Lung (tissue), 12 donors: Measurements from ENCODE around the gene PDHX. TPM values are rescaled to one million over a fixed set of nuclear protein-coding genes. Genes with fewer than 3 reads are reported as not detected.
A peak's percentile ranks its signal among the peaks of the same experiment; 100 is the strongest.

ENCODE experiments used
- ATAC-seq: fragments of 200-7000 bp; cut with Tn5 transposase; one replicate; pipeline ENCODE4 v1.9.1; 2020; ENCODE audit warnings: moderate number of reproducible peaks; ENCODE audit not compliant: insufficient read depth, low FRiP score
- DNase-seq, 3 donors: peaks; one replicate each; pipeline ENCODE4 v3.0.0-alpha.2; 2013 to 2017
- H3K27ac ChIP-seq, 2 donors: one replicate each; pipeline ENCODE4 v1.5.1; 2013; ENCODE audit warnings: mild to moderate bottlenecking in 2 of 2, moderate library complexity in 2 of 2, control low read depth in 1 of 2, inconsistent platforms in 1 of 2, low read depth in 1 of 2, low read length in 1 of 2
- H3K27me3 ChIP-seq, 3 donors: one replicate each; pipeline ENCODE4 v1.5.1; 2013; ENCODE audit warnings: low read length in 2 of 3; ENCODE audit not compliant: control insufficient read depth in 3 of 3, insufficient read depth in 3 of 3
- H3K36me3 ChIP-seq, 4 donors: one replicate each; pipeline ENCODE4 v1.5.1; 2013; ENCODE audit warnings: low read length in 4 of 4, mild to moderate bottlenecking in 1 of 4, moderate library complexity in 1 of 4; ENCODE audit not compliant: control insufficient read depth in 4 of 4, insufficient read depth in 4 of 4
- H3K4me1 ChIP-seq, 5 donors: one replicate each; pipeline ENCODE4 v1.5.1; 2013; ENCODE audit warnings: low read length in 5 of 5, mild to moderate bottlenecking in 2 of 5, moderate library complexity in 1 of 5; ENCODE audit not compliant: control insufficient read depth in 5 of 5, insufficient read depth in 5 of 5
- H3K4me3 ChIP-seq: one replicate; pipeline ENCODE4 v1.5.1; 2013; ENCODE audit warnings: mild to moderate bottlenecking, control low read depth, moderate library complexity
- H3K9ac ChIP-seq, 2 donors: one replicate each; pipeline ENCODE4 v1.5.1; 2013; ENCODE audit warnings: low read length in 2 of 2, control low read depth in 1 of 2; ENCODE audit not compliant: insufficient read depth in 1 of 2
- H3K9me3 ChIP-seq, 4 donors: one replicate each; pipeline ENCODE4 v1.5.1; 2013; ENCODE audit warnings: low read length in 3 of 4, mild to moderate bottlenecking in 1 of 4, moderate library complexity in 1 of 4; ENCODE audit not compliant: control insufficient read depth in 4 of 4, insufficient read depth in 3 of 4
- CTCF ChIP-seq: IDR thresholded peaks from 2 replicates; pipeline ENCODE4 v1.5.1; 2012; ENCODE audit warnings: mild to moderate bottlenecking; ENCODE audit errors: control extremely low read depth, extremely low read depth
- WGBS, 2 donors: extraction: QIAGEN DNeasy Blood & Tissue Kit; methylation state at CpG; one replicate each; pipeline ENCODE4 v1.1.7; 2013; 5-methylcytosine and 5-hydroxymethylcytosine counted together
- polyA plus RNA-seq, 2 donors: library from polyadenylated mRNA; stranded (reverse); fragments of 200-250 nt; gene quantifications; one replicate each; pipeline ENCODE4 v1.2.1, GENCODE V29; 2013
- total RNA-seq, 2 donors: library from RNA; depleted of rRNA in 1 of 2; stranded (reverse); fragments of >200 nt in 1 of 2; gene quantifications; one replicate each; pipeline ENCODE4 v1.2.1, GENCODE V29; 2014 to 2021
- donor health status: control.
- donor health status: control.
- donor health status: Bipolar disorder and iron deficiency.
- donor health status: healthy.
- donor health status: DM: yes; HTN: yes; CAD: no.

PDHX gene
- total and polyA plus RNA-seq, 4 donors, result 18.5 to 37.5 (median 23.8) TPM

GRCh38 chr11:35003186-35003585 is 86.8 kb downstream of the PDHX start:
- no peaks in the 10 kb centered on the region for H3K27me3 ChIP-seq
- no peaks in the 10 kb centered on the region for H3K36me3 ChIP-seq
- DNase-seq, result no peak
- no peaks in the 10 kb centered on the region for H3K9me3 ChIP-seq
- H3K4me1 ChIP-seq, result peaks cover 0 to 4% (median 0%) of the 10 kb centered on the region in 5 donors
- no peak for ATAC-seq
- no peak for TF ChIP-seq CTCF
- H3K4me3 ChIP-seq, result no peak overlapping the region
- WGBS, 2 donors, result 0 to 22% methylated on average over 1 of the region's 1 CpG
- H3K9ac ChIP-seq, result no peak overlapping the region
- H3K27ac ChIP-seq, result no peak overlapping the region

GRCh38 chr11:35003658-35004057 is 87.2 kb downstream of the PDHX start:
- Histone ChIP-seq H3K9me3 (no peaks in the 10 kb centered on the region), H3K27me3 (no peaks in the 10 kb centered on the region), H3K4me3 (no peak overlapping the region), H3K36me3 (no peaks in the 10 kb centered on the region), H3K27ac (no peak overlapping the region), H3K4me1 (peaks cover 0 to 4% (median 0%) of the 10 kb centered on the region in 5 donors), H3K9ac (no peak overlapping the region)
- TF ChIP-seq CTCF, result no peak
- ATAC-seq, result no peak
- 73 to 79% methylated on average over 3 of the region's 3 CpGs for WGBS, 2 donors
- DNase-seq, result no peak

GRCh38 chr11:35005141-35005780 is 88.8 kb downstream of the PDHX start:
- no peak overlapping the region for H3K27ac ChIP-seq
- WGBS, 2 donors, result 74 to 88% methylated on average over 4 of the region's 4 CpGs

More at GRCh38 chr11:35005141-35005780, 88.8 kb downstream of the PDHX start:
- Histone ChIP-seq H3K4me3 (no peak overlapping the region), H3K36me3 (no peaks in the 10 kb centered on the region), H3K4me1 (no peaks in the 10 kb centered on the region), H3K9me3 (no peaks in the 10 kb centered on the region), H3K9ac (no peak overlapping the region), H3K27me3 (no peaks in the 10 kb centered on the region)
- DNase-seq, result peak in 2 of 3 donors; percentile 51 to 80
- TF ChIP-seq CTCF, result no peak
- ATAC-seq, result no peak
